CD4-positive, alpha-beta memory T cell (primary cell): Measurements from ENCODE around the gene WDR41. TPM values are rescaled to one million over a fixed set of nuclear protein-coding genes. Genes with fewer than 3 reads are reported as not detected.
"Not testable (repeated sequence)": the region's sequence is repeated elsewhere in the genome, so short reads cannot be mapped to it uniquely, and the experiment has no call there.

Experiments used
- CTCF ChIA-PET: fragments of 350-600 bp; sonication (Branson Sonifier 250); formaldehyde crosslinking; loops from one replicate; lab custom pipeline; 2021; ENCODE audit warnings: inconsistent platforms; ENCODE audit not compliant: partially characterized antibody; lab: Charles Lee
- POLR2A ChIA-PET: fragments of 350-600 bp; sonication (Branson Sonifier 250); formaldehyde crosslinking; loops from one replicate; lab custom pipeline; 2021; ENCODE audit not compliant: partially characterized antibody; lab: Charles Lee
- DNase-seq, 5 donors: peaks; one replicate each; pipeline versions ENCODE4 v3.0.0 to v3.0.0-alpha.2; 2020 to 2022; ENCODE audit warnings: mixed read lengths in 1 of 5
- H3K27ac ChIP-seq: one replicate; pipeline ENCODE4 v1.7.0; 2013; ENCODE audit warnings: low read depth, low read length
- H3K27me3 ChIP-seq: 2 replicates; pipeline ENCODE4 v1.7.0; 2013; ENCODE audit warnings: mild to moderate bottlenecking, low read length, moderate library complexity; ENCODE audit not compliant: insufficient read depth
- H3K36me3 ChIP-seq: 2 replicates; pipeline ENCODE4 v1.7.0; 2013; ENCODE audit warnings: mild to moderate bottlenecking, low read length, moderate library complexity; ENCODE audit not compliant: insufficient read depth
- H3K4me1 ChIP-seq: 2 replicates; pipeline ENCODE4 v1.7.0; 2013; ENCODE audit warnings: mild to moderate bottlenecking, low read length, moderate library complexity; ENCODE audit not compliant: insufficient read depth
- H3K4me3 ChIP-seq, 2 donors: one replicate each; pipeline ENCODE4 v1.7.0; 2013; ENCODE audit warnings: low read length in 2 of 2, mild to moderate bottlenecking in 1 of 2
- H3K9me3 ChIP-seq, 2 donors: one replicate each; pipeline ENCODE4 v1.7.0; 2013; ENCODE audit warnings: low read length in 2 of 2, control low read depth in 1 of 2; ENCODE audit not compliant: control insufficient read depth in 1 of 2
- H3K27ac Mint-ChIP-seq, 7 donors: one replicate each; pipeline ENCODE4 v1.8.0; 2020 to 2021; ENCODE audit warnings: mixed read lengths in 7 of 7, mild to moderate bottlenecking in 6 of 7, inconsistent platforms in 3 of 7, moderate library complexity in 3 of 7
- H3K27me3 Mint-ChIP-seq, 2 donors: one replicate each; pipeline ENCODE4 v1.8.0; 2020 to 2021; ENCODE audit warnings: mixed read lengths in 2 of 2
- H3K36me3 Mint-ChIP-seq, 2 donors: one replicate each; pipeline ENCODE4 v1.8.0; 2020 to 2021; ENCODE audit warnings: mixed read lengths in 2 of 2, inconsistent platforms in 1 of 2, mild to moderate bottlenecking in 1 of 2
- H3K4me1 Mint-ChIP-seq, 4 donors: one replicate each; pipeline ENCODE4 v1.8.0; 2020 to 2021; ENCODE audit warnings: mixed read lengths in 4 of 4, mild to moderate bottlenecking in 1 of 4
- H3K4me3 Mint-ChIP-seq, 8 donors: one replicate each; pipeline ENCODE4 v1.8.0; 2020 to 2021; ENCODE audit warnings: mixed read lengths in 8 of 8, mild to moderate bottlenecking in 7 of 8, moderate library complexity in 6 of 8, inconsistent platforms in 3 of 8
- H3K9me3 Mint-ChIP-seq, 8 donors: one replicate each; pipeline ENCODE4 v1.8.0; 2020 to 2021; ENCODE audit warnings: mixed read lengths in 8 of 8, mild to moderate bottlenecking in 5 of 8, inconsistent platforms in 3 of 8, moderate library complexity in 1 of 8
- intact Hi-C: fragments of 100-400 bp; cut with micrococcal nuclease; formaldehyde crosslinking; loops from one replicate; pipeline ENCODE4 v1.15.1; 2023
- polyA plus RNA-seq, 2 donors: library from polyadenylated mRNA; unstranded; fragments of 300-500 nt; fragmentation: Illumina TruSeq; gene quantifications; one replicate each; pipeline ENCODE4 v1.2.3, GENCODE V29; 2021
- total RNA-seq, 2 experiments: library from RNA; stranded (reverse); gene quantifications; one replicate each; pipeline ENCODE4 v1.2.3, GENCODE V29; 2021

The WDR41 gene, protein sequence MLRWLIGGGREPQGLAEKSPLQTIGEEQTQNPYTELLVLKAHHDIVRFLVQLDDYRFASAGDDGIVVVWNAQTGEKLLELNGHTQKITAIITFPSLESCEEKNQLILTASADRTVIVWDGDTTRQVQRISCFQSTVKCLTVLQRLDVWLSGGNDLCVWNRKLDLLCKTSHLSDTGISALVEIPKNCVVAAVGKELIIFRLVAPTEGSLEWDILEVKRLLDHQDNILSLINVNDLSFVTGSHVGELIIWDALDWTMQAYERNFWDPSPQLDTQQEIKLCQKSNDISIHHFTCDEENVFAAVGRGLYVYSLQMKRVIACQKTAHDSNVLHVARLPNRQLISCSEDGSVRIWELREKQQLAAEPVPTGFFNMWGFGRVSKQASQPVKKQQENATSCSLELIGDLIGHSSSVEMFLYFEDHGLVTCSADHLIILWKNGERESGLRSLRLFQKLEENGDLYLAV
- total RNA-seq (10 to 100 TPM; 11.0 to 14.0 TPM), polyA plus RNA-seq (10 to 100 TPM in 1 of 2 donors, 1 to 10 TPM in 1; 5.3 to 10.2 TPM)

GRCh38 chr5:77491783-77492652 is at the start of gene WDR41:
TSS of gene WDR41 (minus strand) at chr5:77492316. CDS start at chr5:77492220, 96 bp downstream.
- Histone ChIP-seq H3K27ac (peak within 1 kb of the TSS; percentile 64), H3K36me3 (no peaks in the 10 kb centered on the region), H3K27me3 (no peaks in the 10 kb centered on the region), H3K9me3 (no peaks in the 10 kb centered on the region), H3K4me1 (peaks cover 7% of the 10 kb centered on the region), H3K4me3 (peak within 1 kb of the TSS; percentile 57 to 91)
- POLR2A ChIA-PET: interaction anchor here (0.6 to 2.0 kb wide), 7 partner anchors 9 to 869 kb away, joined by 3 to 12 read pairs (median 8); partner anchors contain the start of genes AGGF1, AP3B1 and SCAMP1
- CTCF ChIA-PET: interaction anchor here (0.8 to 2.9 kb wide), 32 partner anchors 9 to 803 kb away, joined by 3 to 46 read pairs (median 4); partner anchors contain the start of gene AGGF1
- peaks cover 10 to 12% of the 10 kb centered on the region in 2 donors for H3K27me3 Mint-ChIP-seq
- H3K27ac Mint-ChIP-seq: peak within 1 kb of the TSS; percentile 65 to 94 (median 91)
- peak within 1 kb of the TSS; percentile 85 to 95 (median 91) for H3K4me3 Mint-ChIP-seq
- peaks cover 0 to 3% of the 10 kb centered on the region in 2 donors for H3K36me3 Mint-ChIP-seq
- intact Hi-C loops: loop anchor here (1.0 to 5.0 kb wide), 7 partner anchors 285 to 870 kb away; partner anchors contain the start of genes AGGF1, AP3B1, SCAMP1 and TBCA
- peaks cover 9 to 14% (median 10%) of the 10 kb centered on the region in 4 donors for H3K4me1 Mint-ChIP-seq
- H3K9me3 Mint-ChIP-seq: no peaks in the 10 kb centered on the region
- peak; percentile 79 to 87 (median 84) for DNase-seq

DNA sequence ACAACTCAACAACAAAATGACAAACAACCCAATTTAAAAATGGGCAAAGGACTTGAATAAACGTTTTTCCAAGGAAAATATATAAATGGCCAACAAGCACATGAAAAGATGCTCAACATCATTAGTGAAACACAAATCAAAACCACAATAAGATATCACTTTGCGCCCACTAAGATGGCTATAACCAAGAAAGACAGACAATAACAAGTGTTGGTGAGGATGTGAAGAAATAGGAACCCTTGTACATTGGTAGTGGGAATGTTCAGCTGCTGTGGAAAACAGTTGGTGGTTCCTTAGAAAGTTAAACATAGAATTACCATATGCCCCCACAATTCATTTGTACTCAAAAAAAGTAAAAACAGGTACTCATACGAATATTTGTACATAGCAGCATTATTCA is 39.2 kb upstream of the WDR41 start:
- ChIA-PET POLR2A (no interaction called here), CTCF (no interaction called here)
- no peaks in the 10 kb centered on the region for H3K4me1 Mint-ChIP-seq
- H3K4me3 ChIP-seq: no peak overlapping the region
- intact Hi-C loops: no loop called here
- no peak overlapping the region for H3K4me3 Mint-ChIP-seq
- no peaks in the 10 kb centered on the region for H3K4me1 ChIP-seq
- H3K27me3 Mint-ChIP-seq: peaks cover 16% of the 10 kb centered on the region in 2 donors
- H3K27ac Mint-ChIP-seq: no peak overlapping the region
- peaks cover 0 to 6% (median 0%) of the 10 kb centered on the region in 8 donors for H3K9me3 Mint-ChIP-seq
- H3K9me3 ChIP-seq: no peaks in the 10 kb centered on the region
- no peaks in the 10 kb centered on the region for H3K27me3 ChIP-seq
- H3K36me3 ChIP-seq: no peaks in the 10 kb centered on the region
- no peaks in the 10 kb centered on the region for H3K36me3 Mint-ChIP-seq
- DNase-seq: no peak
- H3K27ac ChIP-seq: no peak overlapping the region

- Histone ChIP-seq H3K27ac (no peak overlapping the region), H3K4me1 (no peaks in the 10 kb centered on the region), H3K27me3 (no peaks in the 10 kb centered on the region), H3K4me3 (no peak overlapping the region), H3K36me3 (no peaks in the 10 kb centered on the region), H3K9me3 (no peaks in the 10 kb centered on the region)
- H3K27ac Mint-ChIP-seq: no peak overlapping the region
- ChIA-PET CTCF (interaction anchor here (1.5 to 2.0 kb wide), 2 partner anchors 26 to 782 kb away, joined by 6 to 7 read pairs; partner anchors contain the start of gene WDR41), POLR2A (no interaction called here)
- intact Hi-C loops: no loop called here
- no peaks in the 10 kb centered on the region for H3K4me1 Mint-ChIP-seq
- no peak overlapping the region for H3K4me3 Mint-ChIP-seq
- no peaks in the 10 kb centered on the region for H3K9me3 Mint-ChIP-seq
- peaks cover 3 to 10% of the 10 kb centered on the region in 2 donors for H3K27me3 Mint-ChIP-seq
- no peak for DNase-seq
- no peaks in the 10 kb centered on the region for H3K36me3 Mint-ChIP-seq
Measured at GRCh38 chr5:77518304-77518703, 26.2 kb upstream of the WDR41 start.

GRCh38 chr5:77514457-77514856 is 22.3 kb upstream of the WDR41 start:
- H3K9me3 Mint-ChIP-seq: peaks cover 0 to 7% (median 0%) of the 10 kb centered on the region in 8 donors
- intact Hi-C loops: no loop called here
- POLR2A ChIA-PET: no interaction called here

DNA sequence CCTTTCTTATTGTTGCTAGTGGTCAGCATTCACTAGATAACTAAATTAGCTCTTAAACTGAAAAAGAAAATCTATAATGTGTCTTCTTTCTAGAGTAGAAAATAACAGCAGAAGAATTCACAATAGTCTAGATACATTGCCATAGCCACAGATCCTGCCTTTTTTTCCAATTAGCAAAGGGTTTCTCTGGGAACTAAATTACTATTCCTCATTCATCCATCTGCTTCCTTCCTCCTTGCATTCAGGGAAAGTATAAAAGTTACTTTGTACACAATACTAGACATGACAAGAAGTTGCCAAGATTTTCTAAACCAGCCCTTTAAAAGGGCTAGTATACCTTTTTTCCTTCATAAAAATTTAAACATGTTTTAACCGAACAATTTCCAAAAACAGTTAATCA is 21.2 kb upstream of the WDR41 start:
- no peak overlapping the region for H3K4me3 Mint-ChIP-seq
- DNase-seq: no peak
- H3K27me3 Mint-ChIP-seq: peaks cover 12 to 13% of the 10 kb centered on the region in 2 donors
- H3K36me3 Mint-ChIP-seq: no peaks in the 10 kb centered on the region
- peaks cover 0 to 7% (median 0%) of the 10 kb centered on the region in 8 donors for H3K9me3 Mint-ChIP-seq
- no peaks in the 10 kb centered on the region for H3K9me3 ChIP-seq
- no peaks in the 10 kb centered on the region for H3K4me1 ChIP-seq
- POLR2A ChIA-PET: no interaction called here
- CTCF ChIA-PET: no interaction called here
- H3K4me3 ChIP-seq: no peak overlapping the region
- H3K27me3 ChIP-seq: peaks cover 5% of the 10 kb centered on the region
- H3K27ac ChIP-seq: no peak overlapping the region
- H3K27ac Mint-ChIP-seq: no peak overlapping the region
- H3K36me3 ChIP-seq: no peaks in the 10 kb centered on the region
- no peaks in the 10 kb centered on the region for H3K4me1 Mint-ChIP-seq
- intact Hi-C loops: no loop called here

More at GRCh38 chr5:77514457-77514856, 22.3 kb upstream of the WDR41 start:
- H3K4me3 ChIP-seq: no peak overlapping the region
- CTCF ChIA-PET: no interaction called here
- H3K36me3 Mint-ChIP-seq: no peaks in the 10 kb centered on the region
- H3K27ac Mint-ChIP-seq: no peak overlapping the region
- H3K4me1 ChIP-seq: no peaks in the 10 kb centered on the region
- no peak overlapping the region for H3K4me3 Mint-ChIP-seq
- no peaks in the 10 kb centered on the region for H3K36me3 ChIP-seq
- H3K9me3 ChIP-seq: no peaks in the 10 kb centered on the region
- peaks cover 5% of the 10 kb centered on the region for H3K27me3 ChIP-seq
- no peaks in the 10 kb centered on the region for H3K4me1 Mint-ChIP-seq
- H3K27me3 Mint-ChIP-seq: peaks cover 8% of the 10 kb centered on the region in 2 donors
- no peak overlapping the region for H3K27ac ChIP-seq
- DNase-seq: no peak

GRCh38 chr5:77501132-77501531 is 9.0 kb upstream of the WDR41 start:
- H3K4me1 ChIP-seq, H3K36me3 ChIP-seq, H3K9me3 ChIP-seq, H3K27ac Mint-ChIP-seq, H3K27me3 ChIP-seq, H3K4me3 ChIP-seq, intact Hi-C loops, H3K4me3 Mint-ChIP-seq, H3K36me3 Mint-ChIP-seq, DNase-seq, POLR2A ChIA-PET, H3K4me1 Mint-ChIP-seq, H3K27ac ChIP-seq: not testable (repeated sequence)
- CTCF ChIA-PET: interaction anchor here (1.3 kb wide), 1 partner anchor 9 kb away, joined by 3 read pairs; the partner anchor contains the start of gene WDR41
- Mint-ChIP-seq H3K9me3 (peaks cover 0 to 22% (median 11%) of the 10 kb centered on the region in 8 donors), H3K27me3 (peaks cover 20 to 39% of the 10 kb centered on the region in 2 donors)
